IMR-90 (cell line): ENCODE results near the gene ARHGAP15. TPM values are rescaled to one million over a fixed set of nuclear protein-coding genes. Genes with fewer than 3 reads are reported as not detected.

ENCODE experiments used
- ATAC-seq: fragments of 200-7000 bp; cut with Tn5 transposase; 2 replicates; pipeline ENCODE4 v1.9.1; 2020; ENCODE audit warnings: low read depth, mild to moderate bottlenecking, moderate library complexity
- BruUV-seq: library from RNA; stranded (reverse); fragments of 400-500 nt; replicated peaks from 2 replicates; lab custom pipeline; 2021; lab: Mats Ljungman, UMichigan
- CTCF ChIA-PET: fragments of 300-600 bp; formaldehyde crosslinking; extraction: SDS; loops from one replicate; lab custom pipeline; 2021; ENCODE audit warnings: antibody characterized with exemption; lab: Yijun Ruan, JAX
- POLR2A ChIA-PET: fragments of 300-600 bp; sonication (Branson Sonifier 250); formaldehyde crosslinking; loops from one replicate; lab custom pipeline; 2022; ENCODE audit warnings: antibody characterized with exemption; ENCODE audit not compliant: unreplicated experiment; lab: Charles Lee
- DNase-seq: peaks from one replicate; pipeline ENCODE4 v3.0.0; 2013
- H2AFZ ChIP-seq: replicated peaks from 2 replicates; pipeline ENCODE3; 2013; ENCODE audit warnings: low read length, mild to moderate bottlenecking; ENCODE audit not compliant: poor library complexity
- H2AK5ac ChIP-seq: 2 replicates; pipeline ENCODE4 v1.6.1; 2013; ENCODE audit warnings: low read depth, low read length, inconsistent platforms
- H2AK9ac ChIP-seq: replicated peaks from 2 replicates; pipeline ENCODE3; 2013; ENCODE audit warnings: mild to moderate bottlenecking, low read depth, low read length, moderate library complexity; ENCODE audit not compliant: poor library complexity
- H2BK120ac ChIP-seq: 2 replicates; pipeline ENCODE4 v1.6.1; 2013; ENCODE audit warnings: low read depth, low read length, inconsistent platforms
- H2BK15ac ChIP-seq: 3 replicates; pipeline ENCODE4 v1.6.1; 2013; ENCODE audit warnings: low read depth, low read length, inconsistent platforms
- H2BK20ac ChIP-seq: 2 replicates; pipeline ENCODE4 v1.6.1; 2013; ENCODE audit warnings: low read depth, mild to moderate bottlenecking, inconsistent platforms, low read length, moderate library complexity
- H2BK5ac ChIP-seq: 2 replicates; pipeline ENCODE4 v1.6.1; 2013; ENCODE audit warnings: mild to moderate bottlenecking, low read depth, low read length, inconsistent platforms; ENCODE audit not compliant: poor library complexity, severe bottlenecking
- H3K14ac ChIP-seq: replicated peaks from 2 replicates; pipeline ENCODE4 v1.6.1; 2013; ENCODE audit warnings: low read depth, low read length, inconsistent platforms
- H3K18ac ChIP-seq: 2 replicates; pipeline ENCODE4 v1.6.1; 2013; ENCODE audit warnings: low read depth, low read length, control low read depth
- H3K23ac ChIP-seq: 2 replicates; pipeline ENCODE4 v1.6.1; 2013; ENCODE audit warnings: low read depth, low read length, inconsistent platforms
- H3K27ac ChIP-seq: 2 replicates; pipeline ENCODE4 v1.5.1; 2013; ENCODE audit warnings: mild to moderate bottlenecking, control low read depth, low read length; ENCODE audit not compliant: insufficient read depth
- H3K27me3 ChIP-seq: 2 replicates; pipeline ENCODE4 v1.6.1; 2013; ENCODE audit warnings: low read length; ENCODE audit not compliant: control insufficient read depth, insufficient read depth
- H3K36me3 ChIP-seq: 2 replicates; pipeline ENCODE4 v1.6.1; 2013; ENCODE audit warnings: low read length, mixed read lengths; ENCODE audit not compliant: control insufficient read depth, insufficient read depth
- H3K4ac ChIP-seq: 2 replicates; pipeline ENCODE4 v1.6.1; 2013; ENCODE audit warnings: low read depth, low read length, inconsistent platforms
- H3K4me1 ChIP-seq: 2 replicates; pipeline ENCODE4 v1.6.1; 2013; ENCODE audit warnings: low read length, mixed read lengths; ENCODE audit not compliant: control insufficient read depth, insufficient read depth
- H3K4me2 ChIP-seq: 2 replicates; pipeline ENCODE4 v1.6.1; 2013; ENCODE audit warnings: low read depth, mild to moderate bottlenecking, control low read depth, low read length, moderate library complexity
- H3K4me3 ChIP-seq: 2 replicates; pipeline ENCODE4 v1.5.1; 2013; ENCODE audit warnings: low read depth, mild to moderate bottlenecking, control low read depth, low read length, moderate library complexity; ENCODE audit not compliant: insufficient read depth
- H3K56ac ChIP-seq: 2 replicates; pipeline ENCODE4 v1.6.1; 2013; ENCODE audit warnings: low read length, inconsistent platforms; ENCODE audit not compliant: insufficient read depth; ENCODE audit errors: extremely low read depth
- H3K79me1 ChIP-seq, 2 experiments: 2 replicates each; pipeline ENCODE4 v1.6.1; 2013; ENCODE audit warnings: low read length in 2 of 2, inconsistent platforms in 1 of 2, low read depth in 1 of 2
- H3K9ac ChIP-seq: 2 replicates; pipeline ENCODE4 v1.6.1; 2013; ENCODE audit warnings: low read depth, low read length, control low read depth
- H3K9me1 ChIP-seq: 2 replicates; pipeline ENCODE4 v1.6.1; 2013; ENCODE audit warnings: low read length, inconsistent platforms; ENCODE audit not compliant: insufficient read depth
- H3K9me3 ChIP-seq: 2 replicates; pipeline ENCODE4 v1.6.1; 2013; ENCODE audit warnings: low read length; ENCODE audit not compliant: control insufficient read depth, insufficient read depth
- H4K20me1 ChIP-seq: 2 replicates; pipeline ENCODE4 v1.6.1; 2013; ENCODE audit warnings: low read length, inconsistent platforms; ENCODE audit not compliant: insufficient read depth
- H4K5ac ChIP-seq: 2 replicates; pipeline ENCODE4 v1.6.1; 2013; ENCODE audit warnings: mild to moderate bottlenecking, low read depth, low read length, control low read depth
- H4K8ac ChIP-seq, 2 experiments: 2 replicates each; pipeline ENCODE4 v1.6.1; 2013; ENCODE audit warnings: low read depth in 2 of 2, low read length in 2 of 2, control low read depth in 1 of 2, inconsistent platforms in 1 of 2
- H4K91ac ChIP-seq: 2 replicates; pipeline ENCODE4 v1.6.1; 2013; ENCODE audit warnings: low read depth, low read length, inconsistent platforms; ENCODE audit not compliant: insufficient read depth
- BHLHE40 ChIP-seq: fragments of 150-350 bp; IDR thresholded peaks from 2 replicates; pipeline ENCODE4 v1.6.1; 2016; ENCODE audit warnings: mild to moderate bottlenecking, low read depth, low read length
- CEBPB ChIP-seq: IDR thresholded peaks from 2 replicates; pipeline ENCODE4 v1.6.1; 2012; ENCODE audit warnings: low read depth, low read length, improper control_type of control experiment
- CHD1 ChIP-seq: IDR thresholded peaks from 2 replicates; pipeline ENCODE4 v1.6.1; 2012; ENCODE audit warnings: low read depth, low read length, improper control_type of control experiment
- ELK1 ChIP-seq: fragments of 150-350 bp; IDR thresholded peaks from 2 replicates; pipeline ENCODE4 v1.6.1; 2016; ENCODE audit warnings: low read depth, mild to moderate bottlenecking, low read length, moderate library complexity, borderline replicate concordance
- MAZ ChIP-seq: IDR thresholded peaks from 2 replicates; pipeline ENCODE4 v1.6.1; 2012; ENCODE audit warnings: low read depth, mild to moderate bottlenecking, low read length, improper control_type of control experiment, moderate library complexity, borderline replicate concordance
- RAD21 ChIP-seq: IDR thresholded peaks from 2 replicates; pipeline ENCODE4 v1.6.1; 2012; ENCODE audit warnings: low read length, improper control_type of control experiment
- USF2 ChIP-seq: fragments of 150-350 bp; IDR thresholded peaks from 2 replicates; pipeline ENCODE4 v1.6.1; 2017; ENCODE audit warnings: mild to moderate bottlenecking, antibody characterized with exemption, low read length, low read depth
- WGBS, 2 experiments: methylation state at CpG; one replicate each; pipeline versions ENCODE4 v1.1.5 to v1.1.7; 2013; ENCODE audit warnings: missing lambda C conversion rate in 2 of 2; ENCODE audit not compliant: insufficient read length in 1 of 2; ENCODE audit errors: extremely low coverage in 2 of 2; 5-methylcytosine and 5-hydroxymethylcytosine counted together
- dilution Hi-C: fragments of 300-500 bp; cut with HindIII; formaldehyde crosslinking; loops from one replicate; pipeline ENCODE4 v1.14.3; 2018; ENCODE audit warnings: low sequenced_read_pairs; ENCODE audit not compliant: unreplicated experiment
- in situ Hi-C: fragments of 300-500 bp; cut with MboI; formaldehyde crosslinking; loops from 3 replicates; pipeline ENCODE4 v1.14.3; 2019; ENCODE audit warnings: low sequenced_read_pairs, inconsistent platforms, mixed read lengths
- intact Hi-C: fragments of 100-400 bp; cut with micrococcal nuclease; formaldehyde crosslinking; loops from 2 replicates; pipeline ENCODE4 v1.10.0; 2022
- polyA plus RNA-seq, 3 experiments: library from polyadenylated mRNA; depleted of rRNA; stranded (reverse); fragments of >200 nt; gene quantifications; 2 replicates each; pipeline ENCODE4 v1.2.3, GENCODE V29; 2012; ENCODE audit warnings: low replicate concordance in 1 of 3
- total RNA-seq: library from RNA; depleted of rRNA; stranded (reverse); fragments of >200 nt; gene quantifications from 2 replicates; pipeline ENCODE4 v1.2.3, GENCODE V29; 2012
- TF ChIP-seq, protein P1 (sequence below): conservative IDR thresholded peaks from 2 replicates; pipeline ENCODE4 v1.5.1; 2012; ENCODE audit warnings: mild to moderate bottlenecking, low read depth, low read length, improper control_type of control experiment

Gene ARHGAP15
- total and polyA plus RNA-seq, 2 of the 4 experiments (the other 2 are of a cell fraction), result not detected

DNA sequence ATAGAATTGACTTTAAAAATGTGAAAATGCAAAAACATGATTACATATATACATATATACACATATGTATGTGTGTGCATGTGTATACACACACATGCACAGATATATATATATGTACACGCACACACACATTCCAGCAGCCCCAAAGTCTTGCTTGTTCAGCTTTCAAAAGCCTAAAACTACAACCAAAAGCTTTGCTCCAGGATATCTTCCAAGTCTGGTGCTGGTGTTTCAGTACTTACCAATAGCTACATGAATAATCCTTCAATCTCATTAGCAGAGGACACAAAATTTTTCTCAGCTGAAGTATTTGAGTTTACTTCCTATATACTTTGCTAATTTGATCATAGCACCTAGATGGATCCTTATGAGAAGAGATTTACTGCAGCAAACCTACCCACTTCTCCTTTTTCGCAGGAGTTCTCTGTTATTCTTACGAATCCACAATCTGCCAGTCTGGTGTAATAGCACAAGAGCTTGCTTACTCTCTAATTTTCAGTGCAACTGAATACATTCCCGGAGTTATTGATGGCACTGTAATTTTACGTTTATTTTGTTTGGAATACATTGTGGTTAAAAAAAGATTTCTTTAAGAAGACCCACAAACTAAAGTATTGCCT is 553.3 kb downstream of the ARHGAP15 start:
- CTCF ChIA-PET, result no interaction called here
- no peak overlapping the region for H3K4ac ChIP-seq
- no peak overlapping the region for H3K23ac ChIP-seq
- H2BK120ac ChIP-seq, result no peak overlapping the region
- no TSS peak for BruUV-seq
- H2AK5ac ChIP-seq, result no peak overlapping the region
- H2BK20ac ChIP-seq, result no peak overlapping the region
- H3K79me1 ChIP-seq, result no peaks in the 10 kb centered on the region
- H2BK15ac ChIP-seq, result no peak overlapping the region
- H2AK9ac ChIP-seq, result no peak overlapping the region
- dilution Hi-C loops (no loop called here), intact Hi-C loops (no loop called here), in situ Hi-C loops (no loop called here)
- H4K91ac ChIP-seq, result no peak overlapping the region
- no peak overlapping the region for H2BK5ac ChIP-seq
- H3K4me2 ChIP-seq, result no peak overlapping the region
- H3K9me3 ChIP-seq, result no peaks in the 10 kb centered on the region
- H3K14ac ChIP-seq, result no peak overlapping the region
- no CpG with 5 or more reads among the region's 5 CpGs for WGBS, 2 experiments
- H3K27me3 ChIP-seq, result no peaks in the 10 kb centered on the region
- no peaks in the 10 kb centered on the region for H4K20me1 ChIP-seq
- H3K4me3 ChIP-seq, result no peak overlapping the region
- no peak overlapping the region for H3K56ac ChIP-seq
- H3K36me3 ChIP-seq, result no peaks in the 10 kb centered on the region
- no peak for DNase-seq
- POLR2A ChIA-PET, result no interaction called here
- H3K4me1 ChIP-seq, result no peaks in the 10 kb centered on the region
- no peak overlapping the region for H3K27ac ChIP-seq
- no peak overlapping the region for H3K18ac ChIP-seq
- no peak for ATAC-seq
- no peak overlapping the region for H3K9ac ChIP-seq
- no peaks in the 10 kb centered on the region for H3K9me1 ChIP-seq
- H4K8ac ChIP-seq, result no peak overlapping the region
- TF ChIP-seq CHD1 (no peak), RAD21 (no peak), BHLHE40 (no peak), USF2 (no peak), MAZ (no peak), CEBPB (no peak), ELK1 (no peak)
- TF ChIP-seq, protein P1, sequence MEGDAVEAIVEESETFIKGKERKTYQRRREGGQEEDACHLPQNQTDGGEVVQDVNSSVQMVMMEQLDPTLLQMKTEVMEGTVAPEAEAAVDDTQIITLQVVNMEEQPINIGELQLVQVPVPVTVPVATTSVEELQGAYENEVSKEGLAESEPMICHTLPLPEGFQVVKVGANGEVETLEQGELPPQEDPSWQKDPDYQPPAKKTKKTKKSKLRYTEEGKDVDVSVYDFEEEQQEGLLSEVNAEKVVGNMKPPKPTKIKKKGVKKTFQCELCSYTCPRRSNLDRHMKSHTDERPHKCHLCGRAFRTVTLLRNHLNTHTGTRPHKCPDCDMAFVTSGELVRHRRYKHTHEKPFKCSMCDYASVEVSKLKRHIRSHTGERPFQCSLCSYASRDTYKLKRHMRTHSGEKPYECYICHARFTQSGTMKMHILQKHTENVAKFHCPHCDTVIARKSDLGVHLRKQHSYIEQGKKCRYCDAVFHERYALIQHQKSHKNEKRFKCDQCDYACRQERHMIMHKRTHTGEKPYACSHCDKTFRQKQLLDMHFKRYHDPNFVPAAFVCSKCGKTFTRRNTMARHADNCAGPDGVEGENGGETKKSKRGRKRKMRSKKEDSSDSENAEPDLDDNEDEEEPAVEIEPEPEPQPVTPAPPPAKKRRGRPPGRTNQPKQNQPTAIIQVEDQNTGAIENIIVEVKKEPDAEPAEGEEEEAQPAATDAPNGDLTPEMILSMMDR, result no peak
- H4K5ac ChIP-seq, result no peak overlapping the region
- no peak overlapping the region for H2AFZ ChIP-seq
